ENCODE data around the gene L3MBTL1. TPM values are rescaled to one million over a fixed set of nuclear protein-coding genes. Genes with fewer than 3 reads are reported as not detected.

L3MBTL1 gene
- total RNA-seq, 4 donors from 2014 or later = 10.9 to 152 (median 23.1) TPM

DNA sequence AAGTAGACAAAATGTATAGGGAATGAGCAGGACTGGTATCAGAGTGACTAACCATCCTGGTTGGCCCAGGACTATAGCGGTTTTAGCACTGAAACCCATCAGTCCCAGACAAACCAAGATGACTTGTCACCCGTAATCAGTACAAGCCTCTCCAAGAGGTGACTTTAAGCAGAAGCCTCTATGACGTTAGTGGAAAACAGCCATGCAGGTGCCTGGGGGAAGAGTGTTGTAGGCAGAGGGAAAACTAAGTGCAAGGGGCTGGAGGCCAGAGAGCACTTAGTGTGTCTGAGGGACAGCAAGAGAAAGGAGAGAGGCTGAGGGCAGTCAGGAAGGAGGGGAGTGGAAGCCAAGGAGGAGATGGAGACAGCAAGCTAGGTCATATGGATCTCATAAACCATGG, 53.5 kb downstream of the L3MBTL1 start:
- WGBS, 2 donors (ENCODE audit: low coverage in 1 of 2) = 85 to 100% methylated on average over 1 to 3 of the region's 3 CpGs

DNA sequence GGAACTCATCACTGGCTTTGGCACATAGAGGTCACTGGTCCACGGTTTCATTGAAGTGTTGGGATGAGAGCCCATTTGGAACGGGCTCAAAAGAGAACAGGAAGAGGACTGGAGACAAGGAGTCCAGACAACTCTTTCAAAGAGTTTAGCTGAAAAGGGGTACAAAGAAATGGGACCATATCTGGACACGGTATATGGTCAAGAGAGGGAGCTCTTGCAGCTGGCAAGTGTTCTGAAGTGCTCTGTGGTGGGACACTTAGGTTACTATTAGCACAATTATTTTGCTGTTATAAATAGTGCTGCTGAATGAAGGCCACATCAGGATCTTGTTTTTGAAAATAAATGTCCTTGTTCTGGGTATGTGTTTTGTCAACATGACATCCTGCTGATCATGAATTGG, 55.9 kb downstream of the L3MBTL1 start:
- Histone ChIP-seq H3K36me3 (no peaks in the 10 kb centered on the region), H3K27me3 (no peaks in the 10 kb centered on the region), H3K4me3 (no peak overlapping the region), H3K4me1 (peaks cover 0 to 5% (median 3%) of the 10 kb centered on the region in 4 donors), H3K27ac (no peak overlapping the region), H3K9me3 (no peaks in the 10 kb centered on the region)
- DNase-seq = no peak
- intact Hi-C loops (cut with DNase I; ENCODE audit: low total_unique reads) = no loop called here
- 56 to 78% methylated on average over 3 of the region's 3 CpGs for WGBS, 2 donors (ENCODE audit: low coverage in 1 of 2)
- in situ Hi-C loops (cut with MboI; ENCODE audit: low pct_ligation_motif_present in 1 of 4, low pct_unique_long_range_greater_than_20kb in 1 of 4, low sequenced_read_pairs in 3 of 4) = no loop called here
- TF ChIP-seq EP300 (IDR thresholded peaks at IDR 0.05; ENCODE audit: low read depth) (no peak), POLR2AphosphoS5 (IDR thresholded peaks at IDR 0.05) (no peak), POLR2A (IDR thresholded peaks at IDR 0.05) (no peak)
- TF ChIP-seq, protein P1, sequence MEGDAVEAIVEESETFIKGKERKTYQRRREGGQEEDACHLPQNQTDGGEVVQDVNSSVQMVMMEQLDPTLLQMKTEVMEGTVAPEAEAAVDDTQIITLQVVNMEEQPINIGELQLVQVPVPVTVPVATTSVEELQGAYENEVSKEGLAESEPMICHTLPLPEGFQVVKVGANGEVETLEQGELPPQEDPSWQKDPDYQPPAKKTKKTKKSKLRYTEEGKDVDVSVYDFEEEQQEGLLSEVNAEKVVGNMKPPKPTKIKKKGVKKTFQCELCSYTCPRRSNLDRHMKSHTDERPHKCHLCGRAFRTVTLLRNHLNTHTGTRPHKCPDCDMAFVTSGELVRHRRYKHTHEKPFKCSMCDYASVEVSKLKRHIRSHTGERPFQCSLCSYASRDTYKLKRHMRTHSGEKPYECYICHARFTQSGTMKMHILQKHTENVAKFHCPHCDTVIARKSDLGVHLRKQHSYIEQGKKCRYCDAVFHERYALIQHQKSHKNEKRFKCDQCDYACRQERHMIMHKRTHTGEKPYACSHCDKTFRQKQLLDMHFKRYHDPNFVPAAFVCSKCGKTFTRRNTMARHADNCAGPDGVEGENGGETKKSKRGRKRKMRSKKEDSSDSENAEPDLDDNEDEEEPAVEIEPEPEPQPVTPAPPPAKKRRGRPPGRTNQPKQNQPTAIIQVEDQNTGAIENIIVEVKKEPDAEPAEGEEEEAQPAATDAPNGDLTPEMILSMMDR (IDR thresholded peaks at IDR 0.05) = no peak

More for the DNA sequence above, 53.5 kb downstream of the L3MBTL1 start:
- no peak overlapping the region for H3K27ac ChIP-seq
- H3K27me3 ChIP-seq = no peaks in the 10 kb centered on the region
- no peaks in the 10 kb centered on the region for H3K9me3 ChIP-seq
- TF ChIP-seq POLR2A (IDR thresholded peaks at IDR 0.05) (no peak), EP300 (IDR thresholded peaks at IDR 0.05; ENCODE audit: low read depth) (no peak), POLR2AphosphoS5 (IDR thresholded peaks at IDR 0.05) (no peak)
- TF ChIP-seq, protein P1 (IDR thresholded peaks at IDR 0.05) = no peak
- intact Hi-C loops (cut with DNase I; ENCODE audit: low total_unique reads) = no loop called here
- peak overlapping the region in 1 of 4 donors; percentile 42 for H3K4me3 ChIP-seq
- DNase-seq = no peak
- in situ Hi-C loops (cut with MboI; ENCODE audit: low pct_ligation_motif_present in 1 of 4, low pct_unique_long_range_greater_than_20kb in 1 of 4, low sequenced_read_pairs in 3 of 4) = no loop called here
- H3K4me1 ChIP-seq = peaks cover 4 to 27% (median 17%) of the 10 kb centered on the region in 4 donors
- no peaks in the 10 kb centered on the region for H3K36me3 ChIP-seq

DNA sequence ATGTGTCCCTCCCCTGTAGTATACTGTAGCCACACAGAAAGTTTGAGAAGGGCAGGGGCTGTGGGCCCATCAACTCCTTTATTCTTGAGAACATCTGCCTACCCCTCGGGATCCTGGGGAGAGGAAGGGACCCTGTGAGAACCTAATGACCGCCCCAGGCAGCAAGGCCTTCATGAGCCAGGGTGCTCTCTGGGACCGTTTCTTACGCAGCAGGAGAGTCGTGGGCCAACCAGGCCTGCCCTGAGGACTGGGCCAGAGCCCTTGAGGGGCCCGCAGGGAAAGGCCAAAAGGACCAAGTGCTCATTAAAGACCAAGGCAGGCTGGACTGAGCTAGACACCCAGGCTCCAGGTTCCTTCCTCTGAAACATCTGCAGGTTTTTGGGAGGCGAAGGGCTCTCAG, 56.5 kb downstream of the L3MBTL1 start:
- in situ Hi-C loops (cut with MboI; ENCODE audit: low pct_ligation_motif_present in 1 of 4, low pct_unique_long_range_greater_than_20kb in 1 of 4, low sequenced_read_pairs in 3 of 4) = no loop called here
- 98% methylated on average over 7 of the region's 7 CpGs; no CpG with 5 or more reads in 1 of the 2 donors for WGBS, 2 donors (ENCODE audit: low coverage in 1 of 2)
- intact Hi-C loops (cut with DNase I; ENCODE audit: low total_unique reads) = no loop called here
- Histone ChIP-seq H3K4me3 (no peak overlapping the region), H3K36me3 (no peaks in the 10 kb centered on the region), H3K27me3 (no peaks in the 10 kb centered on the region), H3K9me3 (no peaks in the 10 kb centered on the region), H3K4me1 (peaks cover 0 to 5% (median 0%) of the 10 kb centered on the region in 4 donors), H3K27ac (no peak overlapping the region)
- no peak for DNase-seq
- TF ChIP-seq POLR2A (IDR thresholded peaks at IDR 0.05) (no peak), POLR2AphosphoS5 (IDR thresholded peaks at IDR 0.05) (no peak), EP300 (IDR thresholded peaks at IDR 0.05; ENCODE audit: low read depth) (no peak)
- TF ChIP-seq, protein P1 (IDR thresholded peaks at IDR 0.05) = no peak

DNA sequence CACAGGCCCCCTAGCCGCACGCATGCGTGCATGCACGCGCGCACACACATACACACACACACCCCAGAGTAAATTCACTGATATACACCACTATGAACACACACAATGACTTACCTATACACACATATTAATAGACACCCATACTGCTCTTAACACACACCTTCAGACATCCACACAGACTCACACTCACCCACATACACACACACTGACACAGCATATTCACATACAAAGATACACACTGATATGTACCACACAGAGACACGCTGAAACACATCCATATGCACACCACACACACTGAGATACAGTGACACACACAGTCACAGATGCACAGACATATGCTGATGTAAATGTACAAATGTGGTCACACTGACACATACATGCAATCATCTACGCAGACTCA, 57.0 kb downstream of the L3MBTL1 start:
- peaks cover 0 to 5% (median under 1%) of the 10 kb centered on the region in 4 donors for H3K4me1 ChIP-seq
- WGBS, 2 donors (ENCODE audit: low coverage in 1 of 2) = 98% methylated on average over 8 of the region's 8 CpGs; no CpG with 5 or more reads in 1 of the 2 donors
- H3K27me3 ChIP-seq = no peaks in the 10 kb centered on the region
- TF ChIP-seq POLR2AphosphoS5 (IDR thresholded peaks at IDR 0.05) (no peak), POLR2A (IDR thresholded peaks at IDR 0.05) (no peak), EP300 (IDR thresholded peaks at IDR 0.05; ENCODE audit: low read depth) (no peak)
- TF ChIP-seq, protein P1 (IDR thresholded peaks at IDR 0.05) = no peak
- no peak overlapping the region for H3K4me3 ChIP-seq
- H3K27ac ChIP-seq = no peak overlapping the region
- no peak for DNase-seq
- intact Hi-C loops (cut with DNase I; ENCODE audit: low total_unique reads) (no loop called here), in situ Hi-C loops (cut with MboI; ENCODE audit: low pct_ligation_motif_present in 1 of 4, low pct_unique_long_range_greater_than_20kb in 1 of 4, low sequenced_read_pairs in 3 of 4) (no loop called here)
- no peaks in the 10 kb centered on the region for H3K9me3 ChIP-seq
- no peaks in the 10 kb centered on the region for H3K36me3 ChIP-seq
